AG04450 (cell line): ENCODE data around the gene RBFOX2. TPM values are rescaled to one million over a fixed set of nuclear protein-coding genes. Genes with fewer than 3 reads are reported as not detected.

Source experiments
- CTCF ChIA-PET: fragments of 300-600, 350-600 bp; formaldehyde crosslinking; extraction: SDS; loops from one replicate; lab custom pipeline; 2022; ENCODE audit warnings: antibody characterized with exemption, inconsistent platforms; lab: Charles Lee
- POLR2A ChIA-PET: fragments of 350-600 bp; formaldehyde crosslinking; extraction: SDS; loops from one replicate; lab custom pipeline; 2021; ENCODE audit warnings: antibody characterized with exemption, inconsistent platforms; lab: Yijun Ruan, JAX
- DNase-seq: peaks from one replicate; pipeline ENCODE4 v3.0.0-alpha.2; 2011; ENCODE audit warnings: low read depth, low spot score
- H3K27ac ChIP-seq: one replicate; pipeline ENCODE4 v1.5.1; 2012; ENCODE audit warnings: low read depth, low read length, control low read depth
- H3K27me3 ChIP-seq: one replicate; pipeline ENCODE4 v1.6.0; 2012; ENCODE audit warnings: low read length; ENCODE audit not compliant: control insufficient read depth, insufficient read depth
- H3K4me3 ChIP-seq: 2 replicates; pipeline ENCODE4 v1.5.1; 2011; ENCODE audit warnings: mild to moderate bottlenecking, low read depth, low read length, control low read depth
- H3K9me3 ChIP-seq: 2 replicates; pipeline ENCODE4 v1.5.1; 2012; ENCODE audit warnings: low read length; ENCODE audit not compliant: control insufficient read depth, insufficient read depth
- CTCF ChIP-seq: IDR thresholded peaks from 2 replicates; pipeline ENCODE4 v1.5.1; 2011; ENCODE audit warnings: low read depth, low read length, control low read depth, inconsistent platforms
- polyA plus RNA-seq: library from polyadenylated mRNA; depleted of rRNA; stranded (reverse); fragments of >200 nt; gene quantifications from 2 replicates; pipeline ENCODE4 v1.2.3, GENCODE V29; 2011

Gene RBFOX2
- polyA plus RNA-seq, 1 experiment: 288 TPM

DNA sequence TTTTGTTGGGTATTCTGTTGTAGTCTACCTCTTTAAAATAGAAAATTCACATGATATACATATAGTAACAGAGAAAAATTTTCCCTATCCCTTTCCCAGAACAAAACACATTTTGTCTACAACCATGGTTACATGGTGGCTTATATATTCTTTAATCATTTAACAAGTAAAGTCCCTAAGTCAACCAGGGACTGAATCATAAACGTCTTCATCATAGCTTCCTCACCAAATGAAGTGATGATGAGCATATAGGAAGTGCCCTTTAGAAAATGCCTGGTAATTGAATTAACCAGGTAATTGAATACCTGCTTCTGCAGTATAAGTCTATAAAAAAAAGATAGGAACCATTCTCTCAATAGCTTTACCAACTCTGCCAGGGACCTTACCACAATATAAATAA, 209.7 kb downstream of the RBFOX2 start:
- no peak for TF ChIP-seq CTCF

GRCh38 chr22:35812600-35812999, 216.0 kb downstream of the RBFOX2 start:
- CTCF ChIA-PET: interaction anchor here (0.9 kb wide), 1 partner anchor 253 kb away, joined by 3 read pairs; no protein-coding TSS in a partner anchor
- TF ChIP-seq CTCF: no peak

More for the DNA sequence above, 209.7 kb downstream of the RBFOX2 start:
- CTCF ChIA-PET: interaction anchor here (1.7 kb wide), 1 partner anchor 305 kb away, joined by 4 read pairs; no protein-coding TSS in a partner anchor
- H3K27ac ChIP-seq: no peak overlapping the region
- no peak overlapping the region for H3K4me3 ChIP-seq
- no peaks in the 10 kb centered on the region for H3K27me3 ChIP-seq
- POLR2A ChIA-PET: interaction anchor here (0.5 kb wide), 1 partner anchor 112 kb away, joined by 5 read pairs; no protein-coding TSS in a partner anchor
- H3K9me3 ChIP-seq: no peaks in the 10 kb centered on the region; the same call in 1 of the 2 replicates
- no peak for DNase-seq

GRCh38 chr22:35811670-35812069, 217.0 kb downstream of the RBFOX2 start:
- TF ChIP-seq CTCF: no peak

More at GRCh38 chr22:35812600-35812999, 216.0 kb downstream of the RBFOX2 start:
- no peak for DNase-seq
- peaks cover 8% of the 10 kb centered on the region; the same call in 1 of the 2 replicates for H3K9me3 ChIP-seq
- H3K27ac ChIP-seq: no peak overlapping the region
- H3K27me3 ChIP-seq: no peaks in the 10 kb centered on the region
- no peak overlapping the region for H3K4me3 ChIP-seq
- POLR2A ChIA-PET: no interaction called here

DNA sequence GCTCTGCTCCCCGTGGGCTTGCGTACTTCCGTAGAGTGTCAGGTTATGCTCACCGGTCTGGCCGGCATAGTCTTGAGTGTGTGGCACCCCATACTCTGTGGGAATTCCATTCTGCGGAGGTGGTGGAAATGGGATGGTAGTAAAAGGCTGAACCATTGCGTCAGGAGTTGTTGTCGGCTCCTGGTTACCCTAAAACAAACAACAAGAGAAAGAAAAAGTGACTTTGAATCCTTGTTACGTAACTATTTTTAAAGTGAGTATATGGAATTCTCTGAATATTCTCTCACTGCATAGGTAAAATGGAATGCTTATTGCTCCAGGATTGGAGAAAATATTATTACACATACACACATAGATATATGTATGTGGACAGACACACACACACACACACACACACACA, 218.8 kb downstream of the RBFOX2 start:
- CTCF ChIA-PET: no interaction called here

More at GRCh38 chr22:35811670-35812069, 217.0 kb downstream of the RBFOX2 start:
- ChIA-PET POLR2A (no interaction called here), CTCF (no interaction called here)
- H3K9me3 ChIP-seq: peaks cover 8% of the 10 kb centered on the region; the same call in 1 of the 2 replicates
- no peak overlapping the region for H3K27ac ChIP-seq
- H3K27me3 ChIP-seq: no peaks in the 10 kb centered on the region
- no peak overlapping the region for H3K4me3 ChIP-seq
- DNase-seq: no peak

More for the DNA sequence above, 218.8 kb downstream of the RBFOX2 start:
- H3K27me3 ChIP-seq: no peaks in the 10 kb centered on the region
- no peak overlapping the region for H3K27ac ChIP-seq
- TF ChIP-seq CTCF: no peak
- H3K4me3 ChIP-seq: no peak overlapping the region
- DNase-seq: no peak
- H3K9me3 ChIP-seq: peaks cover 8% of the 10 kb centered on the region
- POLR2A ChIA-PET: no interaction called here
